Keratinocyte (primary cell): ENCODE data around the gene ASIC2.

ENCODE experiments used
- EZH2 ChIP-seq: IDR thresholded peaks from one replicate; pipeline ENCODE4 v1.6.1; 2012; ENCODE audit warnings: inconsistent platforms, mild to moderate bottlenecking, low read length, moderate library complexity
- TF ChIP-seq, protein P1 (sequence below), 3 experiments: IDR thresholded peaks in 1 of 3; conservative IDR thresholded peaks in 1 of 3; optimal IDR thresholded peaks in 1 of 3; 2 replicates in 2 of 3; 3 replicates in 1 of 3; pipeline versions ENCODE3 to v1.5.1; 2011; ENCODE audit warnings: low read length in 3 of 3, mild to moderate bottlenecking in 3 of 3, moderate library complexity in 2 of 3, control low read depth in 1 of 3, inconsistent platforms in 1 of 3; ENCODE audit not compliant: insufficient read depth in 2 of 3; ENCODE audit errors: extremely low read depth in 1 of 3

DNA sequence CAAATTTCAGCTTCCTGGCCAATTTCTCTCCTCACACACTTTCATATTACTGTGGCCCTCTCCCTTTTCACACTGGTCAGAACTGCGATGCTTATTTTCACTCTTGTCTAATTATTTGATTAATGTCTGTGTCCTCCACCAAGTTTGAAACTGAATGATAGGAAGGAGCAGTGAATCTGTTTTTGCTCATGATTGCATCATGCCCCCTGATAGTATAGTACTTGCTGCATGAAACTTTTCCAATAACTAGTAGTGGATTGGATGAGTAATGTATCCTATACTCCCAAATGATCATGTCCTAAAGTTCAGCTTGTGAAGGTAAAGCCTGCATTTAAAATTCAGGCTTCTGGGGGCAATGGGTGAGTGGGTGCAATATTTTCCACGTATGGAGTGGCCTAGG lies 121.2 kb downstream of the ASIC2 start:
- TF ChIP-seq, protein P1, sequence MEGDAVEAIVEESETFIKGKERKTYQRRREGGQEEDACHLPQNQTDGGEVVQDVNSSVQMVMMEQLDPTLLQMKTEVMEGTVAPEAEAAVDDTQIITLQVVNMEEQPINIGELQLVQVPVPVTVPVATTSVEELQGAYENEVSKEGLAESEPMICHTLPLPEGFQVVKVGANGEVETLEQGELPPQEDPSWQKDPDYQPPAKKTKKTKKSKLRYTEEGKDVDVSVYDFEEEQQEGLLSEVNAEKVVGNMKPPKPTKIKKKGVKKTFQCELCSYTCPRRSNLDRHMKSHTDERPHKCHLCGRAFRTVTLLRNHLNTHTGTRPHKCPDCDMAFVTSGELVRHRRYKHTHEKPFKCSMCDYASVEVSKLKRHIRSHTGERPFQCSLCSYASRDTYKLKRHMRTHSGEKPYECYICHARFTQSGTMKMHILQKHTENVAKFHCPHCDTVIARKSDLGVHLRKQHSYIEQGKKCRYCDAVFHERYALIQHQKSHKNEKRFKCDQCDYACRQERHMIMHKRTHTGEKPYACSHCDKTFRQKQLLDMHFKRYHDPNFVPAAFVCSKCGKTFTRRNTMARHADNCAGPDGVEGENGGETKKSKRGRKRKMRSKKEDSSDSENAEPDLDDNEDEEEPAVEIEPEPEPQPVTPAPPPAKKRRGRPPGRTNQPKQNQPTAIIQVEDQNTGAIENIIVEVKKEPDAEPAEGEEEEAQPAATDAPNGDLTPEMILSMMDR (optimal IDR thresholded peaks at IDR 0.05 in 1 of 3, IDR thresholded peaks at IDR 0.05 in 1 of 3, conservative IDR thresholded peaks at IDR 0.05 in 1 of 3; ENCODE audit: extremely low read depth in 1 of 3, insufficient read depth in 2 of 3, low read length in 3 of 3): no peak
- TF ChIP-seq EZH2: no peak
